ENCODE results near the gene CDHR1. TPM values are rescaled to one million over a fixed set of nuclear protein-coding genes. Genes with fewer than 3 reads are reported as not detected.

CDHR1 gene
- total RNA-seq, 4 donors from 2014 or later = 106 to 398 (median 143) TPM

- Histone ChIP-seq H3K4me3 (no peak overlapping the region), H3K4me1 (no peaks in the 10 kb centered on the region), H3K36me3 (no peaks in the 10 kb centered on the region), H3K27me3 (peaks cover 10% of the 10 kb centered on the region), H3K9me3 (no peaks in the 10 kb centered on the region), H3K27ac (no peak overlapping the region)
- TF ChIP-seq CTCF (IDR thresholded peaks at IDR 0.05) (no peak), EP300 (IDR thresholded peaks at IDR 0.05) (no peak)
- 88% methylated on average over 7 of the region's 10 CpGs for WGBS
- DNase-seq (ENCODE audit: low spot score in 2 of 2) = no peak
Measured at GRCh38 chr10:84208023-84208422, 13.7 kb downstream of the CDHR1 start.

GRCh38 chr10:84211566-84211965, 17.2 kb downstream of the CDHR1 start:
- H3K4me3 ChIP-seq = no peak overlapping the region
- H3K4me1 ChIP-seq = no peaks in the 10 kb centered on the region
- TF ChIP-seq POLR2A (IDR thresholded peaks at IDR 0.05) (no peak), EP300 (IDR thresholded peaks at IDR 0.05) (no peak), CTCF (IDR thresholded peaks at IDR 0.05) (no peak), POLR2AphosphoS5 (IDR thresholded peaks at IDR 0.05) (no peak)
- peaks cover 5% of the 10 kb centered on the region for H3K27me3 ChIP-seq
- peak in 1 of 2 donors; percentile 35 for DNase-seq (ENCODE audit: low spot score in 2 of 2)
- no peaks in the 10 kb centered on the region for H3K9me3 ChIP-seq
- WGBS = 62% methylated on average over 2 of the region's 2 CpGs
- H3K27ac ChIP-seq = no peak overlapping the region
- H3K36me3 ChIP-seq = peaks cover 4% of the 10 kb centered on the region

- no peaks in the 10 kb centered on the region for H3K9me3 ChIP-seq
- 81% methylated on average over 4 of the region's 5 CpGs for WGBS
- H3K36me3 ChIP-seq = peaks cover 4% of the 10 kb centered on the region
- no peak overlapping the region for H3K27ac ChIP-seq
- H3K4me1 ChIP-seq = no peaks in the 10 kb centered on the region
- H3K27me3 ChIP-seq = peaks cover 5% of the 10 kb centered on the region
- TF ChIP-seq POLR2A (IDR thresholded peaks at IDR 0.05) (no peak), EP300 (IDR thresholded peaks at IDR 0.05) (no peak), CTCF (IDR thresholded peaks at IDR 0.05) (no peak), POLR2AphosphoS5 (IDR thresholded peaks at IDR 0.05) (no peak)
- no peak overlapping the region for H3K4me3 ChIP-seq
- peak in 1 of 2 donors; percentile 59 for DNase-seq (ENCODE audit: low spot score in 2 of 2)
Measured at GRCh38 chr10:84212014-84212413, 17.7 kb downstream of the CDHR1 start.

- TF ChIP-seq POLR2AphosphoS5 (IDR thresholded peaks at IDR 0.05) = no peak
- no peak for TF ChIP-seq CTCF (IDR thresholded peaks at IDR 0.05)
- TF ChIP-seq POLR2A (IDR thresholded peaks at IDR 0.05) = no peak
- TF ChIP-seq EP300 (IDR thresholded peaks at IDR 0.05) = no peak
Measured at GRCh38 chr10:84213076-84213475, 18.7 kb downstream of the CDHR1 start.

GRCh38 chr10:84214046-84214572, 19.8 kb downstream of the CDHR1 start:
- no peak for TF ChIP-seq EP300 (IDR thresholded peaks at IDR 0.05)
- TF ChIP-seq POLR2A (IDR thresholded peaks at IDR 0.05) = no peak
- no peak for TF ChIP-seq POLR2AphosphoS5 (IDR thresholded peaks at IDR 0.05)
- TF ChIP-seq CTCF (IDR thresholded peaks at IDR 0.05) = no peak
- DNase-seq (ENCODE audit: low spot score in 2 of 2) = peak in 1 of 2 donors; percentile 63
- peaks cover 5% of the 10 kb centered on the region for H3K27me3 ChIP-seq
- 64% methylated on average over 11 of the region's 25 CpGs for WGBS
- peaks cover 4% of the 10 kb centered on the region for H3K36me3 ChIP-seq
- no peak overlapping the region for H3K27ac ChIP-seq
- no peaks in the 10 kb centered on the region for H3K4me1 ChIP-seq
- H3K4me3 ChIP-seq = no peak overlapping the region
- H3K9me3 ChIP-seq = no peaks in the 10 kb centered on the region

More at GRCh38 chr10:84213076-84213475, 18.7 kb downstream of the CDHR1 start:
- DNase-seq (ENCODE audit: low spot score in 2 of 2) = peak in 1 of 2 donors; percentile 58
- Histone ChIP-seq H3K4me1 (no peaks in the 10 kb centered on the region), H3K9me3 (no peaks in the 10 kb centered on the region), H3K4me3 (no peak overlapping the region), H3K27ac (no peak overlapping the region), H3K27me3 (peaks cover 5% of the 10 kb centered on the region), H3K36me3 (peaks cover 4% of the 10 kb centered on the region)
- 87% methylated on average over 3 of the region's 11 CpGs for WGBS
